ENCODE measurements around the gene ANKRD29. TPM values are rescaled to one million over a fixed set of nuclear protein-coding genes. Genes with fewer than 3 reads are reported as not detected.

Gene ANKRD29
- total and polyA plus RNA-seq, 10 of the 15 experiments (the other 5 are each of a cell fraction or from before 2014, with no cell fraction given), result 0.53 to 9.2 (median 1.6) TPM

GRCh38 chr18:23710946-23711345 is 48.2 kb upstream of the ANKRD29 start:
- no peak for FAIRE-seq
- ChIA-PET RAD21 (ENCODE audit: unreplicated experiment) (interaction anchor here (1.2 kb wide), 2 partner anchors 8 to 89 kb away, joined by 3 to 4 read pairs; no protein-coding TSS in a partner anchor), POLR2A (no interaction called here), CTCF (interaction anchor here (1.2 to 1.8 kb wide), 2 partner anchors 20 to 101 kb away, joined by 4 to 5 read pairs; no protein-coding TSS in a partner anchor), SMC1A (ENCODE audit: uncharacterized antibody, unreplicated experiment) (interaction anchor here (1.6 kb wide), 1 partner anchor 8 kb away, joined by 3 read pairs; no protein-coding TSS in a partner anchor)
- Histone ChIP-seq H3K4me3 (no peak overlapping the region), H3K4me1 (ENCODE audit: control insufficient read depth, insufficient read depth, low read length) (no peaks in the 10 kb centered on the region), H2AFZ (ENCODE audit: control insufficient read depth, low read depth, low read length) (no peak overlapping the region), H3K27me3 (replicated peaks in 1 of 2; ENCODE audit: control insufficient read depth in 2 of 2, insufficient read depth in 2 of 2, low read length in 1 of 2) (no peaks in the 10 kb centered on the region; a peak in 1 of 4 replicates), H4K20me1 (ENCODE audit: control insufficient read depth, insufficient read depth) (no peaks in the 10 kb centered on the region), H3K79me2 (ENCODE audit: control insufficient read depth, insufficient read depth, low read length) (no peaks in the 10 kb centered on the region), H3K9ac (ENCODE audit: control insufficient read depth, insufficient read depth, low read length) (no peak overlapping the region), H3K36me3 (ENCODE audit: control insufficient read depth in 2 of 2, insufficient read depth in 2 of 2, low read length in 1 of 2) (no peaks in the 10 kb centered on the region), H3K4me2 (ENCODE audit: control insufficient read depth, insufficient read depth) (no peak overlapping the region), H3K9me3 (replicated peaks; ENCODE audit: control insufficient read depth, insufficient read depth, low read length) (peaks cover 3% of the 10 kb centered on the region; the same call in 1 of the 3 replicates), H3K27ac (ENCODE audit: control insufficient read depth, insufficient read depth) (no peak overlapping the region)
- no peak for TF ChIP-seq KDM1A (IDR thresholded peaks at IDR 0.05; ENCODE audit: borderline replicate concordance)
- TF ChIP-seq SIX5 (IDR thresholded peaks at IDR 0.05; ENCODE audit: low read depth, low read length, severe bottlenecking), result no peak
- TF ChIP-seq ESRRA (IDR thresholded peaks at IDR 0.05; ENCODE audit: low read length), result no peak
- TF ChIP-seq USF2 (IDR thresholded peaks at IDR 0.05; ENCODE audit: borderline replicate concordance, low read depth, low read length), result no peak
- no peak for TF ChIP-seq E4F1 (IDR thresholded peaks at IDR 0.05; ENCODE audit: borderline replicate concordance, partially characterized antibody)
- no peak for TF ChIP-seq PBX3 (IDR thresholded peaks at IDR 0.05; ENCODE audit: insufficient replicate concordance, low read depth, low read length)
- TF ChIP-seq SMAD1 (IDR thresholded peaks at IDR 0.05; ENCODE audit: low read depth, partially characterized antibody), result no peak
- no TSS peak for BruUV-seq (replicated peaks)
- DNase-seq (ENCODE audit: low read depth, low spot score), result no peak
- WGBS (ENCODE audit: insufficient coverage, insufficient replicate concordance, low lambda C conversion rate, missing lambda C conversion rate), result 55% methylated on average over 1 of the region's 1 CpG
- intact Hi-C loops (cut with micrococcal nuclease; ENCODE audit: unreplicated experiment), result loop anchor here (10.0 kb wide), 1 partner anchor 204 kb away; no protein-coding TSS in a partner anchor
- in situ Hi-C loops (cut with MboI), result no loop called here
- no peak for ATAC-seq
